ENCODE data around the gene RUSC1.

The RUSC1 gene

GRCh38 chr1:155296661-155297060 lies 24.0 kb upstream of the RUSC1 start:
- no peak for DNase-seq

GRCh38 chr1:155297384-155297783 lies 23.3 kb upstream of the RUSC1 start:
- DNase-seq = no peak

- no peak for DNase-seq
These were observed 20.7 kb upstream of the RUSC1 start for GRCh38 chr1:155300024-155300423.

GRCh38 chr1:155300553-155301329 lies 20.0 kb upstream of the RUSC1 start:
- no peak for DNase-seq

- DNase-seq = no peak
These were observed 19.3 kb upstream of the RUSC1 start, which contains the start of gene PKLR for GRCh38 chr1:155301342-155301841. PKLR (minus strand) TSS chr1:155301438; CDS start chr1:155301395, 43 bp downstream.

GRCh38 chr1:155304558-155305063 lies 16.1 kb upstream of the RUSC1 start:
- DNase-seq = no peak

GRCh38 chr1:155305881-155306391 lies 14.8 kb upstream of the RUSC1 start:
- no peak for DNase-seq

- no peak for DNase-seq
These were observed 13.4 kb upstream of the RUSC1 start for GRCh38 chr1:155307247-155307740.

- peak; percentile 95 for DNase-seq
These were observed 11.9 kb upstream of the RUSC1 start, which contains the start of gene FDPS for GRCh38 chr1:155308493-155309422. FDPS (plus strand) TSS chr1:155308866; CDS start chr1:155309790, 924 bp downstream.

- no peak for DNase-seq
These were observed 11.2 kb upstream of the RUSC1 start for GRCh38 chr1:155309423-155310021.

- DNase-seq = no peak
These were observed 7.4 kb upstream of the RUSC1 start for GRCh38 chr1:155313261-155313660.

- DNase-seq = no peak
These were observed 3.8 kb upstream of the RUSC1 start for GRCh38 chr1:155316922-155317321.

- no peak for DNase-seq
These were observed 2.6 kb upstream of the RUSC1 start for GRCh38 chr1:155318082-155318481.

- no peak for DNase-seq
These were observed 1.2 kb upstream of the RUSC1 start for GRCh38 chr1:155319536-155319935.

GRCh38 chr1:155320252-155320651 lies 442 bp upstream of the RUSC1 start:
- no peak for DNase-seq

GRCh38 chr1:155321639-155322503 lies 1.2 kb downstream of the RUSC1 start:
- no peak for DNase-seq

GRCh38 chr1:155322571-155322952 lies 1.9 kb downstream of the RUSC1 start:
- DNase-seq = peak; percentile 70

GRCh38 chr1:155322953-155323728 lies 2.4 kb downstream of the RUSC1 start:
- DNase-seq = peak; percentile 98

GRCh38 chr1:155323729-155324036 lies 3.0 kb downstream of the RUSC1 start:
- DNase-seq = peak; percentile 91

GRCh38 chr1:155324037-155324716 lies 3.5 kb downstream of the RUSC1 start:
- DNase-seq = peak; percentile 94
